ENCODE data around the gene KLHL36. TPM values are rescaled to one million over a fixed set of nuclear protein-coding genes. Genes with fewer than 3 reads are reported as not detected.
"Not testable (repeated sequence)": the region's sequence is repeated elsewhere in the genome, so short reads cannot be mapped to it uniquely, and the experiment has no call there.

Gene KLHL36
- total and polyA plus RNA-seq, 9 donors = 20.7 to 94.9 (median 55.9) TPM

DNA sequence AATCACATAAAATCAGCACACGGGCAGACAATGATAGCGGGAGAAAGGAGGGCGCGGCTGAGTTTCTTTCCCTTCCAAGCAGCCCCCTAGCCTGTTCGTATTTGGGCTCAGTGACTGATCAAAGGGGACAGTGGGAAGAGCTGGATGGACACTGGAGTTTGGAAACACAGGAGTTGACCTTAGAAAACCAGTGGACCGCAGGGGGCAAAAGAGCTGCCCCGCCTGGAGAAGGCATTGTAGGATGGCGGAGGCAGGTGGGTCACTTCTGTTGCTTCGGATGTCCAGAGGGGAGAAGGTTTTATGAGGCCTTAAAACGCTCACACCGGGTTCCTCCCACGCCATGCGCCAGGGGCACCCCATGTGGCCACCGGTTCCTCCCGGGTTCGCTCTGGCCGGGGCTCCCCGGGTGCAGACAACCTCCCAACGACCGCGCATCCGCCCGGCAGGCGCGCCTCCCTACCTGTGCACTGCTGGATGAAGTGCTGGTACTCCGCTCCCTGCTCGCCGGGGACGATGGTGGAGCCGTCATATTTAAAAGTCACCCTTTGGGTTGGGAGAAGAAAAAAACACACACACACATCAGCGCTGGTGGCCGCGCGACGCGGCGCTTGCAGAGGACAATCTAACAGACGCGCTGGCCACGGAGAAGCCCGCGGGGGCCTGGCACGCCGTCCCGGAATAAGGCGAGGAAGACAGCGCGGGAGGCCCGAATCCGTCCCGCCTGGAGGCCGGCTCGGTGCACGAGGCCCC is 31.1 kb upstream of the KLHL36 start:
- Histone ChIP-seq H3K27me3 (no peaks in the 10 kb centered on the region), H3K9me3 (no peaks in the 10 kb centered on the region), H3K36me3 (no peaks in the 10 kb centered on the region), H3K4me3 (peak overlapping the region; percentile 52), H3K27ac (peak overlapping the region in 1 of 2 donors; percentile 57), H3K4me1 (ENCODE audit: insufficient read depth) (peaks cover 22% of the 10 kb centered on the region)
- DNase-seq = peak in 3 of 5 donors; percentile 47 to 58 (median 52)
- WGBS, 3 donors = 3 to 4% (median 3%) methylated on average over 53 to 54 of the region's 54 CpGs
- TF ChIP-seq POLR2A (IDR thresholded peaks at IDR 0.05) = no peak
- TF ChIP-seq, protein P1, sequence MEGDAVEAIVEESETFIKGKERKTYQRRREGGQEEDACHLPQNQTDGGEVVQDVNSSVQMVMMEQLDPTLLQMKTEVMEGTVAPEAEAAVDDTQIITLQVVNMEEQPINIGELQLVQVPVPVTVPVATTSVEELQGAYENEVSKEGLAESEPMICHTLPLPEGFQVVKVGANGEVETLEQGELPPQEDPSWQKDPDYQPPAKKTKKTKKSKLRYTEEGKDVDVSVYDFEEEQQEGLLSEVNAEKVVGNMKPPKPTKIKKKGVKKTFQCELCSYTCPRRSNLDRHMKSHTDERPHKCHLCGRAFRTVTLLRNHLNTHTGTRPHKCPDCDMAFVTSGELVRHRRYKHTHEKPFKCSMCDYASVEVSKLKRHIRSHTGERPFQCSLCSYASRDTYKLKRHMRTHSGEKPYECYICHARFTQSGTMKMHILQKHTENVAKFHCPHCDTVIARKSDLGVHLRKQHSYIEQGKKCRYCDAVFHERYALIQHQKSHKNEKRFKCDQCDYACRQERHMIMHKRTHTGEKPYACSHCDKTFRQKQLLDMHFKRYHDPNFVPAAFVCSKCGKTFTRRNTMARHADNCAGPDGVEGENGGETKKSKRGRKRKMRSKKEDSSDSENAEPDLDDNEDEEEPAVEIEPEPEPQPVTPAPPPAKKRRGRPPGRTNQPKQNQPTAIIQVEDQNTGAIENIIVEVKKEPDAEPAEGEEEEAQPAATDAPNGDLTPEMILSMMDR (IDR thresholded peaks at IDR 0.05) = no peak
- TF ChIP-seq EP300 (IDR thresholded peaks at IDR 0.05) = no peak
- intact Hi-C loops (cut with DNase I) = loop anchor here in 1 of 4 donors (5.0 kb wide), 1 partner anchor 105 kb away; no protein-coding TSS in a partner anchor

GRCh38 chr16:84617791-84618580 is 30.3 kb upstream of the KLHL36 start, which contains the start of gene COTL1:
COTL1 (minus strand) TSS chr16:84618078; CDS start chr16:84617914, 164 bp downstream.
- 0 to 1% (median 1%) methylated on average over 42 to 76 of the region's 76 CpGs for WGBS, 3 donors
- H3K27me3 ChIP-seq = no peaks in the 10 kb centered on the region
- H3K4me3 ChIP-seq = peak within 1 kb of the TSS; percentile 52
- no peaks in the 10 kb centered on the region for H3K9me3 ChIP-seq
- peak; percentile 98 to 99 (median 99) for DNase-seq
- H3K36me3 ChIP-seq = no peaks in the 10 kb centered on the region
- H3K27ac ChIP-seq = peak within 1 kb of the TSS; percentile 57 to 66
- peaks cover 22% of the 10 kb centered on the region for H3K4me1 ChIP-seq (ENCODE audit: insufficient read depth)
- intact Hi-C loops (cut with DNase I) = loop anchor here in 1 of 4 donors (5.0 kb wide), 1 partner anchor 106 kb away; no protein-coding TSS in a partner anchor
- peak; percentile 40 for TF ChIP-seq EP300 (IDR thresholded peaks at IDR 0.05)
- peak; percentile 68 for TF ChIP-seq POLR2A (IDR thresholded peaks at IDR 0.05)
- TF ChIP-seq, protein P1 (IDR thresholded peaks at IDR 0.05) = peak in 1 of 3 donors; percentile 8

GRCh38 chr16:84618581-84619460 is 29.5 kb upstream of the KLHL36 start:
- peaks cover 17% of the 10 kb centered on the region for H3K4me1 ChIP-seq (ENCODE audit: insufficient read depth)
- H3K27me3 ChIP-seq = no peaks in the 10 kb centered on the region
- H3K9me3 ChIP-seq = no peaks in the 10 kb centered on the region
- no peak overlapping the region for H3K4me3 ChIP-seq
- intact Hi-C loops (cut with DNase I) = loop anchor here in 1 of 4 donors (5.0 kb wide), 1 partner anchor 107 kb away; no protein-coding TSS in a partner anchor
- no peak for TF ChIP-seq EP300 (IDR thresholded peaks at IDR 0.05)
- TF ChIP-seq, protein P1 (IDR thresholded peaks at IDR 0.05) = peak in 1 of 3 donors; percentile 22
- H3K36me3 ChIP-seq = no peaks in the 10 kb centered on the region
- 12 to 13% (median 13%) methylated on average over 12 of the region's 12 CpGs for WGBS, 3 donors
- peak overlapping the region; percentile 29 to 66 for H3K27ac ChIP-seq
- peak; percentile 55 to 67 (median 61) for DNase-seq

DNA sequence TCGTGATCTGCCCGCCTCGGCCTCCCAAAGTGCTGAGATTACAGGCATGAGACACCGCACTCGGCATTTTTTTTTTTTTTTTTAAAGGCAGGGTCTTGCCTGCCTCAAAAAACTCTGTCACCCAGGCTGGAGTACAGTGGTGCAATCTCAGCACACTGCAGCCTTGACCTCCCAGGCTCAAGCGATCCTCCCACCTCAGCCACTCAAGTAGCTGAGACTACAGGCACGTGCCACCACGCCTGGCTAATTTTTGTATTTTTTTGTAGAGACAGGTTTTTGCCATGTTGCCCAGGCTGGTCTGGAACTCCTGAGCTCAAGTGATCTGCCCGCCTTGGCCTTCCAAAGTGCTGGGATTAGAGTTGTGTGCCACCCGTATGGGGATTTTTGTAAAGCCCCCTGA is 27.4 kb upstream of the KLHL36 start:
- not testable (repeated sequence) for H3K27ac ChIP-seq; H3K36me3 ChIP-seq; H3K27me3 ChIP-seq; H3K9me3 ChIP-seq; H3K4me3 ChIP-seq; H3K4me1 ChIP-seq (ENCODE audit: insufficient read depth); DNase-seq
- intact Hi-C loops (cut with DNase I) = loop anchor here (5.0 to 10.0 kb wide), 2 partner anchors 106 to 344 kb away; no protein-coding TSS in a partner anchor
- 68 to 75% (median 73%) methylated on average over 10 of the region's 10 CpGs for whole genome bisulfite sequencing, 3 donors
